NCI-H1417 treated with DMSO at 0.1 percent for 48 hours (cell line): ENCODE results near the gene INF2.

Source experiments
- DNase-seq: peaks from one replicate; lab custom pipeline; 2025; lab: John Stamatoyannopoulos, UW

INF2 gene

GRCh38 chr14:104751539-104752422 lies 62.4 kb downstream of the INF2 start:
- DNase-seq, result no peak

DNA sequence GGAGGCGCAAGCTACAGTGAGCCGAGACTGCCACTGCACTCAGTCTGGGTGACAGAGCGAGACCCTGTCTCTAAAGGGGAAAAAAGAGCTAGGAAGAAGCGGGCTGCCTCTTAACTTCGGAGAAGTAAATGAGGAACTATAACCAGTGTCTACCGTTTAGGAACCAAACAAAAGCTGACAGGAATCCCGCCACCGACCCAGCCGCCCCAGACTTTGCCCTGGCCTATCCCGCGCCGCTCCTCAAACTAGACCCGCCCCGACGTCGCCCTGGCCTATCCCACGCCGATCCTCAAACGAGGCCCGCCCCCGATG lies 63.0 kb downstream of the INF2 start:
- DNase-seq, result no peak

DNA sequence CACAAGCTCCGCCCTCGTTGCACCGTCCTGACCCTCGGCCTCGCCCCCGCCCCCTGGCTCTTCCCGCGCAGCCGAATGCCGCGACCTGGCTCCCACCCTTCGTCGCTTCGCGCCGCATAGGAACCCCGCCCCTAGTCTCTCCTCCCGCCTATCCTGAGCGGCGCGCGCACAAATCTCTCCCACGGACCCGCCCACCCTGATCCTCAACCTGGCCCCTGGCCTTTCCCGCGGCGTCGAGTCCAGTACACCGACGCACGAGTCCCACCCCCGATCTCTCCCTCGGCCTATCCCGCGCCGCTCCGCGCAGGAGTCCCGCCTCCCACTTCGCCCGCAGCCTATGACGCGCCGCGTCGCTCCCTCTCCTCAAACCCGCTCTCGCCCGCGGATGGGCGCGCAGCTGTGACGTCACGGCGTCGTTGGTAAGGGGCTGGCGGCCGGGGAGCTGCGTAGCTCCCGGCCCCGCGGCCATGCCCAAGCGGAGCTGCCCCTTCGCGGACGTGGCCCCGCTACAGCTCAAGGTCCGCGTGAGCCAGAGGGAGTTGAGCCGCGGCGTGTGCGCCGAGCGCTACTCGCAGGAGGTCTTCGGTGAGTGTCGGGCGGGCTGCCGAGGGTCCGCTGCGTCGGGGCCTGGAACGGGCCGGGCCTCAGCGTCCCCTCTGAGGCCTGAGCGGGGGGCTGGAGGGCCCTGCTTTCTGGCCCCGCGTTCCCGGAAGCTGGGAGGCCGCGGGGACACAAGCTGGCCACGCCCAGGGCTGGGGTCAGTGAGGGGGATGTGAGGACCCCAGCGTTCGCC lies 63.5 kb downstream of the INF2 start, which contains the start of gene SIVA1:
Gene SIVA1 (plus strand): TSS at position 413 of the 793 bp plus-strand sequence. CDS start 55 bp downstream, at position 468.
- DNase-seq, result peak; percentile 99

- no peak for DNase-seq
Observed at GRCh38 chr14:104753528-104754212, 64.3 kb downstream of the INF2 start.

DNA sequence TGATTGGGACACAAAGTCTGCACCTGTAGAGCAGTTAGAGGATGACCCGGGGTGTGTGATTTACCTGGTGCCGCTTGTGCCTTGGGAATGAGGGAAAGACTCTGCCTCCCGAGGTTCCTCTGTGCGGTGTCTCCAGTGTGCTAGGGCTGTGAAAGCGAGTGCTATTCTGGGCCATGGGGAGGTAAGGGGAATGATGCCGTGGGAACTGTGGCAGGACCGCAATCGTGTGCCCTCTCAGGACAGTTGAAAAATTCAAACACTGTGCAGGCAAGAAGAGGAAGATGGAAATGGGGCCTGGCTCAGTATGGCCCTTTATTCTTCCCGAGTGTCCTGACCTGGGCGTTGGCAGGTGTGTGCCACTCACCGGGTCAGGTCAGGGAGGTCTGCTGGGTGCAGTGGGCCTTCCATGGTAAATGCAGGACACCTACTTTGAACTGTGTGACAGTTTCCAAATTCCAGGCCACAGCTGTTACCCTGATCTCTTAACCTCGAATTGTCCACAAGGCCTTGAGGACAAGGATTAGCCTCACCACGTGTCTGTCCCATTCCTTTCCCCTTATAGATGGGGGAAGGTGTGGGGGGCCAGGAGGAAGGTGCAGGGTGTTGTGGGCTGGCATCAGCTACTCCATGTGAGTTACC lies 64.9 kb downstream of the INF2 start:
- DNase-seq, result no peak

- DNase-seq, result no peak
Observed at GRCh38 chr14:104755621-104756020, 66.2 kb downstream of the INF2 start.

DNA sequence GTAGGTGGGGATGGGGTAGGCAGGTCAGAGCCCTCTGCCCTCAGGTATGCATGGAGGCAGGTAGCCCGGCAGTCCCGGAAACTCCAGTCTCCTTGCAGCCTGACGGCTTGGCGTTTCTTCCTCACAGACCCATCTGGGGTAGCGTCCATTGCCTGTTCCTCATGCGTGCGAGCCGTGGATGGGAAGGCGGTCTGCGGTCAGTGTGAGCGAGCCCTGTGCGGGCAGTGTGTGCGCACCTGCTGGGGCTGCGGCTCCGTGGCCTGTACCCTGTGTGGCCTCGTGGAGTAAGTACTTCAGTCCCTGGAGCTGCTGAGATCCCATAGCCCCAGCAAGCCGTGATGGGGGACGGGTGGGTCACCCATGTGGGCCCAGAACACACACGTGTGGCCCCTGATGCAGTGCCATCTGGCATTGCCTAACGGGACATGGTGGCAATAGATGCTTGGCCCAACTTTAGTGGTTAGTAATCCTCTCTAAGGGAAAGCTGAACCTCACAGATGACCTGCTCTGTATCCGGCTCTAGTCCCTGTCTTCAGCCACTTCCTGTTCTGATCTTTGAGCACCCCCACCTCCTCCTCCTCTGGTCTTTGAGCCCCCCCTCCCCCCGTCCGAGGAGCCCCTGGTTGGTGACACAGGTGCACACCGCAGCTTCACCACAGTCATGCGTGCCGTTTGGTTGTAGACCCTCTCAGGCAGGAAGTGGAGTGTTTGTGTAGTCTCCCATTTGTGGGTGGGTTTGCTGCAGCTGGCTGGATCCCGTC lies 67.2 kb downstream of the INF2 start:
- DNase-seq, result no peak

GRCh38 chr14:104757238-104757585 lies 67.8 kb downstream of the INF2 start:
- no peak for DNase-seq

DNA sequence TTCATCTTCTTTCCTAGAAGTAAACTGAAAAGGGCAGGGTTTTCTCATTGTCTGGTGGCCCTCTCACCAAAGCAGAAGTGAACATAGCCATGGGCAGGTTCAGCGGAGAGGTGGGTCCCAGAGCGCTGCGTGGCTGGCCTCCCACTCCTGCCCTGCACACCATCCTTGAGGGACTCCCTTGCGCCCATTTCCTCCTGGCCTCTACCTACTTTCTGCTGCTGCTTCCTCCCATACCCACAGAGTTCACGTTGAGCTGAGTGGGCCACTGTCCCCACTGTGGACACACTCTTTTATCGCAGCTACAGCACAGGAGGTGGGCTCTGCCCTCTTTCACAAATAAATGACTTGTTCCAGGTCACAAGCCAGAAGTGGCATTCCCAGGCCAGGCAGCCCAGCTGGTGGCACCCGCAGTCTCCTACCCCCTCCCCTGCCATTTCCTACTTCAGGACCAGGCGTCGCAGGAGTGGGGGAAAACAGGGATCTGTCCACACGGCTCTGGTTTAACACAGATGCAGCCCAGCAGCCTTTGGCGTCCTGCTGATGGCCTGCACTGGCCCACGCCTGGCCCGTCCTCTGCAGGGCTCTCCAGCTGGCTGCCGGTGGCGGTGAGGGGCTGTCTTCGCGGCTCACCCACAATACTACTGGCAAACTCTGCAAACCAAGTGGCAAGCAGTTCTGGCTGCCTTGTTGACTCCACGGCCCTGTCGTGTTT lies 68.4 kb downstream of the INF2 start:
- no peak for DNase-seq

DNA sequence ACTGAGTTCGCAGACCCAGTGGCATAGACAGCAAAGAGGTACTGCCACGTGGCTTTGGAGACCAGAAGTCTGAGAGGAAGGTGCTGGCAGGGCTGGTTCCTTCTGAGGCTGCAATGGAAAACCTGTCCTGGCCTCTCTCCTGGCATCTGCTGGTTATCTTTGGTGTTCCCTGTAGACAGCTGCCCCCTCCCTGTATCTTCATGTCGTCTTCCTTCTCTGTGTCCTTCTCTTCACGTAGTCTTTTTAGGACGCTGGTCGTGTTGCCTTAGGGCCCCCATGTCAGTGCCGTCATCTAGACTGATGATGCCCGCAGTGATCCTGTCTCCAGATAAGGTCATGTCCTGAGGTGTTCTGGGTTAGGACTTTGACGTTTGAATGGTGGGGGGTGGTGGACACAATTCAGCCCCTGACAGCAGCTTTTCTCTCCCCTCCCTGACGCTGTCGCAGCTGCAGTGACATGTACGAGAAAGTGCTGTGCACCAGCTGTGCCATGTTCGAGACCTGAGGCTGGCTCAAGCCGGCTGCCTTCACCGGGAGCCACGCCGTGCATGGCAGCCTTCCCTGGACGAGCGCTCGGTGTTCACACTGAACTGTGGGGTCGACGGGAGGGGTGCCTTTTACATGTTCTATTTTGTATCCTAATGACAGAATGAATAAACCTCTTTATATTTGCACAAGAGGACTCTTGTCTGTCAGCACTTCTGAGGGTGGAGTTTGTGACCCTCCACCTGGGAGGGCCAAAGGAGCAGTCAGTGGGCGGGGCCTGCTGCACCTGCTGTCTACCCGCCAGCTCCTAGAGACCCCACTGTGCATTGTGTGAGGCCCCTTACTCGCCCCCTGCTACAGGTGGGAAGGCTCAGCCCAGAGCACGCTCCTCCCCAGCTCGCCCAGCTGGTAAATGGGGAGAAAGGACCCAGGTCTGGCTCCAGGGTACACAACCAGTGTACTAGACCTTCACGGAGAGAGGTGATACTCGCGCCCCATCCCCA lies 69.9 kb downstream of the INF2 start:
- no peak for DNase-seq

DNA sequence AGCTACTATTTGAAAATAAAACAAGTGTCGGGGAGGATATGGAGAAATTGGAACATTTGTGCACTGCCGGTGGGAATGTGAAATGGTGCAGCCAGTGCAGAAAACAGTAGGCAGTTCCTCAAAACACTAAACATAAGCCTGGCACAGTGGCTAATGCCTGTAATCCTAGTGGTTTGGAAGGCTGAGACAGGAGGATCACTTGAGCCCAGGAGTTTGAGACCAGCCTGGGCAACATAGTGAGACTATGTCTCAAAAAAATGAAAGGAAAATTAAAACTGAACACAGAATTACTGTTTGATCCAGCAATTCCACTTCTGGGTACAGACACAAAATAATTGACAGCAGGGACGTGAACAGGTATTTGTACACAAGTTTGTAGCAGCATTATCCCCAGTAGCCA lies 76.1 kb downstream of the INF2 start:
- no peak for DNase-seq

- no peak for DNase-seq
Observed at GRCh38 chr14:104766256-104766862, 76.9 kb downstream of the INF2 start.

DNA sequence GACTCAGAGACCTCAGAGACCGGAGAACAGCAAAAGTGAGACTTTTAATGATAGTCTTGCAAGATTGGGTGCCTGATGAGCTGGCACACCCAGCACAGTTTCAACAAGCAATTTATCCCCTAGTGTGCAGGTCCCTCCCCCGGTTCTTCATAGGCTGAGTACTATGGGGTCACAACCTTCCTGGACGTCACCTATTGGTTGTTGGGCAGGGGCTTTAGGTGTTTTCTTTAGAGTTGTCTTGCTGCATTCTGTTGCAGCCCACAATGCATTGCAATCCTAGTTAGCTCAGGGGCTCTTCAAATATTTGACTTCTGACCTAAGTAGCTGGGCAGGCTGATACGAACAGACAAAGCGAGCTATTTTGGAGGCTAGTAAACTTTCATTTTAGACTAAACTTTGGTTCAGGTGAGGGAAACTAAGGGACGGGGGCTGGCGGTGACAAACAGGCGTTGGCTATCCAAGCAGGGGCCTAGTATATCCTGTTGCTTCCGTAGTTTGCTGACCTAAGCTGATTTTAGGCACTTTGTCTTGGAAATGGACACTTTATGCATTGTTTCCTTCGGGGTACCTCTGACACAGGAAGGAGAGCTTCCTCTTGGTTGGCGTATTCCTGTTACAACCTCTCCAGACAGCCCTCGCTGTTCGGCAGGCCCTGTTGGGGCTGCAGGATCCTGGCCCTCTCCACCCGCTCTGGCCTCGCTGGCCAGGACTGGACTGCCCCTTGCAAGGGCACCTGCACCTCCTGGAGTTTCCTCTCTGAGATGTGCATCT lies 77.6 kb downstream of the INF2 start:
- no peak for DNase-seq

- DNase-seq, result no peak
Observed at GRCh38 chr14:104767634-104767918, 78.2 kb downstream of the INF2 start.

GRCh38 chr14:104768437-104769323 lies 79.3 kb downstream of the INF2 start:
- no peak for DNase-seq

DNA sequence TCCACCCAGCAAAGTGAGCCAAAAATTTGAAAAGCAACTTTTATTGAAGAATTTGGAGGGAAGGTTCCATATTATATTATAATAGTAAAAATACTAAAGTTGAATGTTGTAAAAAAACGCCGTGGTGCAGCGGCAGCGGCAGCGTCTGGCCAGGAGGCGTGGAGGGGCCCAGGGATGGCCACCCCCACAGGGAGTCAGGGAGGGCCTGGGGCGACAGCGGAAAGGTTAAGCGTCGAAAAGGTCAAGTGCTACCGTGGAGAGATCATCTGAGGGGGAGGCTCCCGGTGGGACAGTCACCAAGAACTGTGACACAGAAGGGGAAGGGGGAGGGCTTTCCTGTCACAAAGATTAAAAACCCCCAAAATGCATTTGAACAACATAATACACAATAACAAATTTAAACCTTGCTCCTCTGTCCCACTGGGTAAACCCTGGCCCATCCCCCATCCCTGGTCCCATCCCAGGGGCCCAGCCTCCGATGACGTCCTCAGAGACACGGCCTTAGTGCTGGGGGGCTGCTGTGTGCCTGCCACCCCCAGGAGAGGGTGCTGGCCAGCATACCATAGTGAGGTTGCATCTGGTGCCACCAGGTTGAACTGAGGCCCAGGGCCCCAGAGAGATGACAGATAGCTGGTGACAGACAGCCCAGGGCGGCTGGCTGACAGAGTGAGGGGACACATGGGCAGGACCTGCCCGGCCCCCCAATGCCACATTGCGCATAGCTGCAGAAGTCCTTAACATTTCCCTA lies 80.1 kb downstream of the INF2 start:
- no peak for DNase-seq

GRCh38 chr14:104770072-104770579 lies 80.7 kb downstream of the INF2 start:
- no peak for DNase-seq
